Endothelial cell of umbilical vein (primary cell): ENCODE results near the gene CETP. TPM values are rescaled to one million over a fixed set of nuclear protein-coding genes. Genes with fewer than 3 reads are reported as not detected.

ENCODE experiments used
- BruUV-seq: library from RNA; stranded (reverse); fragments of 400-500 nt; replicated peaks from 2 replicates; lab custom pipeline; 2021; lab: Mats Ljungman, UMichigan
- CTCF ChIA-PET: fragments of 300-600, 350-600 bp; sonication (Branson Sonifier 250); formaldehyde crosslinking; loops from one replicate; lab custom pipeline; 2021; ENCODE audit warnings: antibody characterized with exemption, inconsistent platforms; lab: Charles Lee
- POLR2A ChIA-PET: fragments of 300-600, 350-600 bp; sonication (Branson Sonifier 250); formaldehyde crosslinking; loops from one replicate; lab custom pipeline; 2021; ENCODE audit warnings: antibody characterized with exemption, inconsistent platforms; lab: Charles Lee
- DNase-seq: peaks from one replicate; pipeline ENCODE4 v3.0.0-alpha.2; 2011; ENCODE audit warnings: low read depth, low spot score
- FAIRE-seq: peaks from 2 replicates; lab custom pipeline; 2011; peaks lifted over from hg19 to GRCh38; lab: Jason Lieb, UNC
- H2AFZ ChIP-seq: 2 replicates; pipeline ENCODE4 v1.6.0; 2012; ENCODE audit warnings: low read depth, low read length, control low read depth, inconsistent platforms
- H3K27ac ChIP-seq: 2 replicates; pipeline ENCODE4 v1.5.1; 2011; ENCODE audit warnings: low read depth, mild to moderate bottlenecking, control low read depth, low read length, moderate library complexity; ENCODE audit not compliant: insufficient read depth
- H3K27me3 ChIP-seq, 2 experiments: 2 replicates each; pipeline versions ENCODE4 v1.6.0 to v1.6.1; 2011; ENCODE audit warnings: low read length in 2 of 2, mixed read lengths in 1 of 2; ENCODE audit not compliant: control insufficient read depth in 2 of 2, insufficient read depth in 2 of 2
- H3K36me3 ChIP-seq, 2 experiments: 2 replicates in 1 of 2; 3 replicates in 1 of 2; pipeline ENCODE4 v1.5.1; 2011; ENCODE audit warnings: low read length in 2 of 2, mild to moderate bottlenecking in 1 of 2, moderate library complexity in 1 of 2; ENCODE audit not compliant: control insufficient read depth in 2 of 2, insufficient read depth in 2 of 2; ENCODE audit errors: extremely low read depth in 1 of 2
- H3K4me1 ChIP-seq: 3 replicates; pipeline ENCODE4 v1.5.1; 2011; ENCODE audit warnings: mild to moderate bottlenecking, low read length; ENCODE audit not compliant: control insufficient read depth, insufficient read depth; ENCODE audit errors: extremely low read depth
- H3K4me2 ChIP-seq: 2 replicates; pipeline ENCODE4 v1.6.1; 2011; ENCODE audit warnings: low read length, control low read depth, mixed read lengths; ENCODE audit not compliant: insufficient read depth
- H3K4me3 ChIP-seq, 3 experiments: fragments of 200-600 bp in 1 of 3; sonication (generic), shearing (Covaris generic) in 1 of 3; replicated peaks in 1 of 3; 2 replicates each; pipeline ENCODE4 v1.5.1; 2011 to 2016; ENCODE audit warnings: control low read depth in 3 of 3, low read length in 3 of 3, mild to moderate bottlenecking in 2 of 3, inconsistent platforms in 1 of 3, low read depth in 1 of 3, moderate library complexity in 1 of 3; ENCODE audit not compliant: insufficient read depth in 1 of 3
- H3K79me2 ChIP-seq: 2 replicates; pipeline ENCODE4 v1.6.0; 2012; ENCODE audit warnings: low read length, inconsistent platforms; ENCODE audit not compliant: control insufficient read depth, insufficient read depth
- H3K9ac ChIP-seq: replicated peaks from 2 replicates; pipeline ENCODE3; 2011; ENCODE audit warnings: low read length, control low read depth; ENCODE audit not compliant: insufficient read depth; ENCODE audit errors: extremely low read depth
- H3K9me1 ChIP-seq: replicated peaks from 3 replicates; pipeline ENCODE4 v1.6.0; 2011; ENCODE audit warnings: mild to moderate bottlenecking, low read length; ENCODE audit not compliant: control insufficient read depth, insufficient read depth; ENCODE audit errors: extremely low read depth
- H3K9me3 ChIP-seq: replicated peaks from 2 replicates; pipeline ENCODE4 v1.5.1; 2012; ENCODE audit warnings: low read length, inconsistent platforms; ENCODE audit not compliant: control insufficient read depth, insufficient read depth
- H4K20me1 ChIP-seq: replicated peaks from 2 replicates; pipeline ENCODE3; 2011; ENCODE audit warnings: mild to moderate bottlenecking, low read length; ENCODE audit not compliant: control insufficient read depth, insufficient read depth; ENCODE audit errors: extremely low read depth
- CTCF ChIP-seq, 2 donors: IDR thresholded peaks; 1 replicate in 1 of 2; 2 replicates in 1 of 2; pipeline ENCODE4 v1.5.1; 2011; ENCODE audit warnings: low read length in 2 of 2, mild to moderate bottlenecking in 2 of 2, moderate library complexity in 2 of 2, control low read depth in 1 of 2, inconsistent platforms in 1 of 2, low read depth in 1 of 2; ENCODE audit not compliant: insufficient read depth in 1 of 2; ENCODE audit errors: extremely low read depth in 1 of 2
- EZH2 ChIP-seq: IDR thresholded peaks from 2 replicates; pipeline ENCODE4 v1.6.1; 2012; ENCODE audit warnings: borderline replicate concordance, low read depth, mild to moderate bottlenecking, moderate library complexity, low read length, inconsistent platforms; ENCODE audit not compliant: severe bottlenecking
- FOS ChIP-seq: IDR thresholded peaks from 2 replicates; pipeline ENCODE4 v1.6.1; 2011; ENCODE audit warnings: mild to moderate bottlenecking, low read length, moderate library complexity, borderline replicate concordance; ENCODE audit not compliant: insufficient read depth
- GATA2 ChIP-seq: IDR thresholded peaks from 2 replicates; pipeline ENCODE4 v1.7.0; 2011; ENCODE audit warnings: low read depth, mild to moderate bottlenecking, moderate library complexity, mixed read lengths, low read length; ENCODE audit not compliant: insufficient read length, insufficient read depth
- JUN ChIP-seq: IDR thresholded peaks from 2 replicates; pipeline ENCODE4 v1.6.1; 2011; ENCODE audit warnings: borderline replicate concordance, low read depth; ENCODE audit not compliant: insufficient read length, insufficient read depth
- MAX ChIP-seq: IDR thresholded peaks from 2 replicates; pipeline ENCODE4 v1.6.1; 2011; ENCODE audit not compliant: insufficient read depth, insufficient read length
- MYC ChIP-seq: IDR thresholded peaks from one replicate; pipeline ENCODE4 v1.6.1; 2011; ENCODE audit warnings: mild to moderate bottlenecking, low read depth, low read length
- POLR2A ChIP-seq: IDR thresholded peaks from 2 replicates; pipeline ENCODE4 v1.6.1; 2012; ENCODE audit warnings: low read depth, mild to moderate bottlenecking, control low read depth, low read length
- POLR2AphosphoS5 ChIP-seq: IDR thresholded peaks from 2 replicates; pipeline ENCODE4 v1.6.1; 2012; ENCODE audit warnings: low read depth, mild to moderate bottlenecking, control low read depth, low read length, moderate library complexity; ENCODE audit not compliant: insufficient read depth
- dilution Hi-C: fragments of 300-500 bp; cut with MboI; formaldehyde crosslinking; loops from one replicate; pipeline ENCODE4 v1.15.0; 2019; ENCODE audit warnings: low sequenced_read_pairs; ENCODE audit not compliant: extremely low pct_ligation_motif_present
- intact Hi-C: fragments of 100-400 bp; cut with micrococcal nuclease; formaldehyde crosslinking; loops from one replicate; pipeline ENCODE4 v1.10.0; 2022
- polyA plus RNA-seq, 4 experiments: library from polyadenylated mRNA; depleted of rRNA in 3 of 4; stranded (reverse) in 3 of 4; unstranded in 1 of 4; fragments of >200 nt; gene quantifications; 2 replicates each; pipeline versions ENCODE4 v1.2.1 to v1.2.3, GENCODE V29; 2011 to 2012; ENCODE audit warnings: missing spikeins in 1 of 4
- total RNA-seq: library from RNA; stranded (reverse); gene quantifications from 2 replicates; pipeline ENCODE4 v1.2.3, GENCODE V29; 2021

Gene CETP
- total and polyA plus RNA-seq, 2 donors (not counting 3 experiments of a cell fraction or from before 2014, with no cell fraction given), result 2.2 to 2.8 TPM

GRCh38 chr16:57016831-57017230 is 55.1 kb downstream of the CETP start:
- no TSS peak for BruUV-seq
- Histone ChIP-seq H2AFZ (no peak overlapping the region), H3K79me2 (no peaks in the 10 kb centered on the region), H3K4me3 (no peak overlapping the region), H3K4me2 (no peak overlapping the region), H3K36me3 (no peaks in the 10 kb centered on the region), H3K9me3 (no peaks in the 10 kb centered on the region), H3K27me3 (no peaks in the 10 kb centered on the region), H4K20me1 (no peaks in the 10 kb centered on the region), H3K9ac (no peak overlapping the region), H3K27ac (no peak overlapping the region), H3K9me1 (no peaks in the 10 kb centered on the region), H3K4me1 (peaks cover 14% of the 10 kb centered on the region)
- no peak for DNase-seq
- POLR2A ChIA-PET, result no interaction called here
- TF ChIP-seq POLR2AphosphoS5 (no peak), JUN (no peak), FOS (no peak), MAX (no peak), MYC (no peak), POLR2A (no peak), CTCF (IDR thresholded peaks at IDR 0.05; ENCODE audit: extremely low read depth in 1 of 2, insufficient read depth in 1 of 2, low read depth in 1 of 2, low read length in 2 of 2) (no peak), EZH2 (no peak), GATA2 (no peak)
- CTCF ChIA-PET, result no interaction called here
- FAIRE-seq, result no peak
- intact Hi-C loops (no loop called here), dilution Hi-C loops (no loop called here)
